Stimulated activated CD8-positive, alpha-beta memory T cell treated with anti-CD3 and anti-CD28 coated beads, Interleukin-4, amount 100 ng/mL, for 48 hours (primary cell): ENCODE data around the gene ANKRD44.
A peak's percentile ranks its signal among the peaks of the same experiment; 100 is the strongest.

Source experiments
- DNase-seq: peaks from one replicate; pipeline ENCODE4 v3.0.0-alpha.2; 2020

Gene ANKRD44

DNA sequence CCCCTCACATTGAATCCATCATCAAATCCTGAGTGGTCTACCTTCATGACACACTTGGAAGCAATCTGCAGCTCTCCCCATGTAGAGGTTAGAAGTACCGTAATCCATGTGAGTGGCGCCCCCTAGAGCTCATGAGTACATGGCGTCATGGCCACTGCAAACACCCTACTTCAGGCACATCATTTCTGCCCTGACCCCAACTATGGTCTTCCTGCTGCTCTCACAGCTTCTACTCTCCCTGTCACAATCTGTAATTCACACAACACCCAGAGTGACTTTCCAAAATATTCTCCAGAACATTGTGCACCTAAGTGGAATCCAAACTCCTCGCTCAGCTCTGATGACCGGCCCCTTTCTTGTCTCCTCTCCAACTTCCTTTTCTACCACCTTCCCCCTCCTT is 141.9 kb downstream of the ANKRD44 start:
- DNase-seq, result peak; percentile 88

DNA sequence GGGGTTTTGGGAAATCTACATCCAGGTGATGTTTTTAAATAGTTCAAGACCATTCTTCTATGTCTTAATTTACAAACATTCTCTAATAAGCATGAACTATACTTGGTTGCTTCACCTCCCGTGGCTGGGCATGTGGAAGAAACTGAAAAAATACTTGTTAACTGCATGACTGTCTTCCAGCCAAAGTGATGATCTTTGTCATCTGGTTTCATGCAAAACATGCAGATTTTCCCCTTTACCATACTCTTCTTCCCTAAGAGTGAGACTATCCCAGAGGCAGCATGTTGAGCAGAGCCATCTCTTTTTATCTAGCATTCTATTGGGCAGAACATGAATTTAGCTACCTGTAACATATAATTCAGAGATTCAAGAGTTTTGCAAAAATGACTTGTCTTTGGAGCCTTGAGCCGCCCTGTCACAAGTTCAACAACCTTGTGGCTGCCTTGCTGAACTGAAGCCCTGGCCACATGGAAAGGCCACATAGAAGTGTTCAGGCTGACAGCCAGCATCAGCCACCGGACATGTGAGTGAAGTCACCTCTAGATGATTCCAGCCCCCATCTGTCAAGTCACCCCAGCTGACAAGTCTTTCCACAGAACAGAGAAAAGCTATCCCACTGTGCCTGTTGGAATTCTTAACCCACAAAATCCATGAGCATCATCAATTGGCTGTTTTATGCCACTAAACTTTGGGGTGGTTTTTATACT is 142.8 kb downstream of the ANKRD44 start:
- no peak for DNase-seq

- DNase-seq, result no peak
These were observed 145.6 kb downstream of the ANKRD44 start for GRCh38 chr2:197165020-197165419.

GRCh38 chr2:197164141-197164754 is 146.3 kb downstream of the ANKRD44 start:
- DNase-seq, result no peak

GRCh38 chr2:197163712-197164140 is 146.9 kb downstream of the ANKRD44 start:
- no peak for DNase-seq

DNA sequence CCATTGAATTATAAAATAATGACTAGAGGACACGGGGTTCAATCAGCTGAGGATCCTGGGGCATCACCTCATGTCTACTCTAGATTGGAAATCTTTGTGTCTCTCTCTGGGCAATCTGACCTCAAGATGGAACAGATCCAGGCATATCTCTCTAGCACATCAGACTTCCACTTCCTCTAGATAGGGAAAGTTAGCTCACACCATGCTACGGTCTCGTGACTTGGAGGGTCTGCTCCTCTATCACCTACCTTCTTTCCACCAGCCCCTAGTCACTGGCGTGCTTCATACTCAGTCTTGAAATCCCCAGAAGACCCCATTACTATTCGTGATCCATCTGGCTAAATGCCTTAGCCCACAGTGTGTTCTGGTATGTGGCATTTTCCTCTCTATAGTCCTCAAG is 148.8 kb downstream of the ANKRD44 start:
- no peak for DNase-seq

DNA sequence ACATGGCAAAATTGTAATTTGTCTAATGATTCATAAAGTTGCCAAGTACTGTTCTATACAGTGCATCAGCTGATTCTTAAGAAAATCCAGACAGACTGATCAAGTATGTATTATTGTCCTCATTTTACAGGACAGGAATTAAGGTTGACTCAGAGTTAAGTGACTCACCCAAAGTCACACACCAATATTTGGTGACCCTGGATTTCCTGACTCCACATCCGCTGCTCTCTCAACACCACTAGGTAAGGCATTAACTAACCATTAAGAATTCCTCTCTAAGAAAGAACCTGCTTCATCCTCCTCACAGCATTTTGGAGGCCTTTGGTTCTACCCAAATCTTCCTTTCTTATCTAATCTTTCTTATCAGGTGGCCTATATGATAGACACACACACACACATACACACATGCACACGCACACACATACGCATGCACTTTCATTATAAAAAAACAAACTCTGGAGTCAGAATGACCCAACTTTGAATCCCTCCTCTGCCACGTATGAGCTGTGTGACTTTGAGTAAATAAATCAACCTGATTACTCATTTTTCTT is 150.8 kb downstream of the ANKRD44 start:
- no peak for DNase-seq

DNA sequence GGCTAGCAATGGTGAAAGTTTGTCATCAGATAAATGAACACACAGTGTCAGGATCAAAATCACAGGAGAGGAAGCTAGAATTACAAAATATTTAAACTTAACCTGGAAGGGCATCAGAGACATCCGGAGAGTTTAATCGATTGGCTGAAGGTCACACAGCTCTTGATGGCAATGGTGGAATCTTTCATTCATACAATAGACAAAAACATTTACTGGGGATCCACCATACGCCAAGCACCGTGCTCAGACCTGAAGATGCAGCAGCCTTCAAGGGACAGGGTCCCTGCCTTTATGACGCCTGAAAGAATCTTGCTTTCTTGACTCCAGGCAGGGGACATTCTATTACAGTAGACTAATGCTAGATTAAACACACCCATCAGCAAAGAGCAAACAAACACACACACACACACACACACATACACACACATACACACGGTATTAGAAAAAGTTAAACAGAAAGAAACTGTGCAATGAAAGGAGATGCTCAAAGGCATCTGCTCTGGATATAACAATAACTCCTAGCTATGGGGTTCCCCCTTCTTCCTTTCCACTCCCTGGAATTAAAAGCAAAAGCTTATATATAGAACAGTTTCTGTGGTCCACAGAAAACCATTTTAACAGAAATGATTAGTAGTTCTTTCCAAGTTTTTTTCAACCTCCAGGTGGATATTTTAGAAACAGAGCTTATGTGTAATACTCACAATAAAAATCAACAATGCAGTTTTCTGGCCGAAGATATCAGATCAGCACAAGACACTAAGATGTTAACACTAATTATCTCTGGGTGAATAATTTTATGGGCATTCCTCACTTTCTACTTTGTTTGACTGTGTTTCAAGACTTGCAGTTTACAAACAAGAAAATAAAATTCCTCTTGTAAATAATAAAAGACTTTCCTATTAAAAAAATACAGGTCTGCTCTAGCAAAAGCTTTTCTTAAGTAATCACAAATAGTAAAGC is 151.7 kb downstream of the ANKRD44 start:
- no peak for DNase-seq

DNA sequence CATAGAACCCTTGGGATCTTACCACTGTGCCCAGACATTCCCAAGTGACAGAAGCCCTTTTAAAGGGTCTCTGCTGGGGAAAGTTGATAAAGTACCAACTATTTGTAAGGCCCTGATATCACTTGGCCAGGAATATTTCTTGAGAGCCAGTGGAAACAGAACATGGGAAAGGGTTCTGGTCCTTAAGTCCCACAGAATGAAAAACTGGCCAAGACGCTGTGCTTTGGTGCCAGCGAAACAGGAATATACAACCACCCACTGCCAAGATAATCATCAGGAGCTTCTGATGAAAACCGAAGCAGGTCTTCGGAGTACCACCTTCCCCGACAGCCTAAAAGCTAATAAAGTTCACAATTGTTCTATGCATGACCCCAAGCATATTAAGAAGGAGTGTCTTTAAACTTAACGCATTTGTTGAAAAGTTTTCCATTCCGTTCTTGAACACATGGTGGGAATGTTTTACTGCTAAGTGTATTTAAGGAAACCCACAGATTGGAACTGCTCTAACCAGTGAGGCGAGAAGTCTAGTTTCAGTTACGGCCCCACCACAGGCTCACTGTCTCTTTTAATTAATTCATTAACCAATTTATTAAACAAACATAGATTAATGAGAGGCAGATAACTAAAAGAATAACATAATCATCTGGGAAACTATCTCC is 152.6 kb downstream of the ANKRD44 start:
- no peak for DNase-seq

- no peak for DNase-seq
These were observed 153.8 kb downstream of the ANKRD44 start for GRCh38 chr2:197156771-197157170.

- DNase-seq, result no peak
These were observed 157.9 kb downstream of the ANKRD44 start for GRCh38 chr2:197152451-197153228.

DNA sequence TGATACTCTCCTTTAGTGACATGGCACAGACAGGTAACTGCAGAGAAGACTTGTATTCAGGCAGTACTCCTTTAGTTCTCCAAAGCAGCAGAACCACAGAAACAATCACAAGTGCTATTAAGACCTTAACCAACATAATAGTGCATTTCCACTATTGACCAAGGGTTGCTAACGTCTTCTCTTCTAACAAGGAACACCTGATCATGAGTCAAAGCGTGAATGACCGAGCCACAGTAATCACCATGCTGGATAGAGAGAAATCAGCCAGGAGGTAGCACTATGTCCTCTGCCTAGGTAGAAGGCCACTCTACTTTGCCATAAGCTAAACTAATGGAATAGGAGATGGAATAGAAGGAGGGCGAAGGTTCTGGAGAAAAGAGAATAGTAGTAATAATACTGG is 161.0 kb downstream of the ANKRD44 start:
- no peak for DNase-seq

- DNase-seq, result no peak
These were observed 162.2 kb downstream of the ANKRD44 start for GRCh38 chr2:197148401-197148800.

- DNase-seq, result no peak
These were observed 162.6 kb downstream of the ANKRD44 start for GRCh38 chr2:197147942-197148341.

GRCh38 chr2:197146995-197147394 is 163.6 kb downstream of the ANKRD44 start:
- no peak for DNase-seq

GRCh38 chr2:197145471-197146056 is 165.0 kb downstream of the ANKRD44 start:
- DNase-seq, result no peak

- DNase-seq, result no peak
These were observed 166.4 kb downstream of the ANKRD44 start for GRCh38 chr2:197144183-197144582.

DNA sequence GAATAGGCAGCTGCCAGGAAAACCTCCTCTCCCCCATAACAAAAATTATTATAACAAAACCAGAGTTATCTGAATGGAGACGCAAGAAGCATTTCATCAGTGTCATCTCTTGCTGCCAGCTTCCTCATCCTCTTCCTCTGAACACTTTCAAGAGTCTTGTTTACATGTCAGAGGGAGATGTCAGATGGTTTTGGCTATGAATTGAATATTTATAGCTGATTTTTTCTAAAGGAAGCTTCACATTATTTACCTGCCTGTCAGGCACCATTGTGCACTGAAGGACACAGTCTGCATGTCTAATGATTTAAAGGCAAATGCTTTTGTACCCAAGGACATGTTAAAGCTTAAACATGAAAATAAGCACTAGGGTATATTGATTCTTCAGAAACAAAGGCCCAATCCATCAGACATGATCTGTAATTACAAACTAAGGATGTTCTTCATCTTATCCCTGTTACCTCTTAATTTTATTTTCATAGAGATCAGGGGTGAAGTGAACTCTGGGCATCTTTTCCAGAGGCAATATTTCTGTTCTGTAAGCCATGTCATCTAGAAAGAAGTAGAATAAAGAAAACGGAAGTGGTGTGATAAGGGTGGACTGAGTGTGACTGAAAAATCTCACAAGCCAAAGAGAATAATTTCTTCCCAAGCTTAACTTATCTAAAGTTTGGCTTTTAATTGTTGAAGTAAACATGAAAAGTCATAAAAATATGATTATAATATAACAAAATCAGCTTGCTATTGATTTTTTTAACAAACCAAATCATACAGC is 168.7 kb downstream of the ANKRD44 start:
- DNase-seq, result no peak

- DNase-seq, result no peak
These were observed 170.5 kb downstream of the ANKRD44 start for GRCh38 chr2:197140045-197140444.

DNA sequence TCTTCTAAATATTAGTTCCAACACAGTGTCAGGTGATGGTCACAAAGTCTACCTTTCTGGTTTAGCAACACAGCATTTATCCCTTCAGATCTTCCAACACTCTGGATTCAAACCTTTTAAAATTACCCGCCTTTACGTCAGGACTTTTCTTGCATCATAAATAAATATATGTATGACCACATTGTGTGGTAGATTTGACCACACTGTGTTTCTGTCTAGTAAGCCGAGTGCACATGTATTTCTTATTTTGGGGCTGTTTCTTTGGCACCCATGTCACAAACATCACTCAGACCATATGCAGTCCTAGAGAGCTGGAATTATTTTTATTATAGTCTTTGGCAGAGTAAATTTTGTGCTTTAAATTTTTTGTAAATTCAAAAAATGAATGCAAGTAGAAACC is 172.1 kb downstream of the ANKRD44 start:
- no peak for DNase-seq
